Bronchial epithelial cell (primary cell): Measurements from ENCODE around the gene TOM1. TPM values are rescaled to one million over a fixed set of nuclear protein-coding genes. Genes with fewer than 3 reads are reported as not detected.
"Not testable (repeated sequence)": the region's sequence is repeated elsewhere in the genome, so short reads cannot be mapped to it uniquely, and the experiment has no call there.

Source experiments
- DNase-seq: peaks from one replicate; pipeline ENCODE4 v3.0.0-alpha.2; 2010; ENCODE audit warnings: low read depth
- FAIRE-seq: peaks from 2 replicates; lab custom pipeline; 2011; peaks lifted over from hg19 to GRCh38; lab: Jason Lieb, UNC
- H3K27me3 ChIP-seq: 2 replicates; pipeline ENCODE4 v1.5.1; 2011; ENCODE audit warnings: low read length; ENCODE audit not compliant: control insufficient read depth, insufficient read depth
- H3K36me3 ChIP-seq: 2 replicates; pipeline ENCODE4 v1.5.1; 2011; ENCODE audit warnings: low read length; ENCODE audit not compliant: control insufficient read depth, insufficient read depth
- H3K4me3 ChIP-seq: 2 replicates; pipeline ENCODE4 v1.5.1; 2011; ENCODE audit warnings: mild to moderate bottlenecking, low read depth, low read length, control low read depth
- CTCF ChIP-seq: IDR thresholded peaks from 2 replicates; pipeline ENCODE4 v1.5.1; 2011; ENCODE audit warnings: mild to moderate bottlenecking, moderate library complexity, low read length, control low read depth, inconsistent platforms; ENCODE audit not compliant: insufficient read depth, severe bottlenecking
- total RNA-seq: library from RNA; depleted of rRNA; stranded (reverse); fragments of >200 nt; gene quantifications from 2 replicates; pipeline ENCODE4 v1.2.1, GENCODE V29; 2014

Gene TOM1
- total RNA-seq, 1 donor from 2014 or later = 22.6 TPM

DNA sequence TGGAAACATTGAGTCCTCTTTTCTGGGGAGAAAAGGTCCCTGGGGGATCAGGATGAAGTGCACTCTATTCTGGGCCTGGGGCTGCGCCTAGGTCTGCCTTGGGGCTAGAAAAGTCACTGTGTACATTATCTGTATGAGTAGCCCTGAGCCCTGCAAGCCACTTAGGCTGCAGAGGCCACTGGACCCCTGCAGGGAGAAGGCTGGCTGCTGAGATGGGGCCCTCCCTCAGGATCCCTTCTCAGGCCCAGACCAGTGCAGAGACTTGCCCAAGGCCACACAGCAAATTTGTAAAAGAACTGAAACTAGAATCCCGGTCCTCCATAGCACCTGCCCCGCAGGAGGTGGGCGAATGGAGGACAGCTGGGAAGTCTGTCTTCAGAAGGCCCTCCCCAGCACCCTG lies 54.4 kb downstream of the TOM1 start:
- Histone ChIP-seq H3K4me3 (no peak overlapping the region), H3K36me3 (no peaks in the 10 kb centered on the region), H3K27me3 (no peaks in the 10 kb centered on the region)
- no peak for TF ChIP-seq CTCF
- DNase-seq = no peak
- FAIRE-seq = no peak

DNA sequence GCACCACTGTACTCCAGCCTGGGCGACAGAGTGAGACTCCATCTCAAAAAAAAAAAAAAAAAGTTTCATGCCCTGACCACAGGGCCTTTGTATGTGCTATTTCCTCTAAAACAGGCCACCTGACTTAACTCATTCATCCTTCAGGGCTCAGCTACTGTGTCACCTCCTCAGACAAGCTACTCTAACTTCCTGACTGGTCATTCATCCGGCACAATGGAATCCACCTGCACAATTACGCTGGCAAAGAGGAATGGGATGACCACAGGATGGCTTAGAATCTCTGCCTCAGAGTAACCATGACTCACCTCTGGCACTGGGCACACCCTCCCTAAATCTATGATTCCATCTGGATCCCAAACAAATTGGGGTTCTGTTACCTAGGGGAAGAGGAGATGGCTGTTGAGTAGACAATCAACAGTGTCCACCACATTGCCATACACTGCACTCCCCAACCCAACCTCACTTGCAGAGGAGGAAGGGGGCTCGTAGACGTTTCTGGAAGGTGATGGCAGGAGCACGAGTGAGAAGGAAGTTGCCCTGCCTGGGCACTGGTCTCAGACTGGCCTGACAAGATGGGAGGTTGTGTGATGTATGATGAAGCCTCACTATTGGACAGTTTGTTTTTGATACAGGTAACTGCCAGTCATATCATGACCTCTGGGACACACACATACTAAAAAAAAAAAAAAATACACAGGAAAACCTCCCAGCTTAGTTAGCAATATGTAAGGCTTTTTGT lies 58.4 kb downstream of the TOM1 start:
- TF ChIP-seq CTCF = no peak
- peak; percentile 97 for DNase-seq
- no peak overlapping the region for H3K4me3 ChIP-seq
- FAIRE-seq = no peak
- no peaks in the 10 kb centered on the region for H3K36me3 ChIP-seq
- no peaks in the 10 kb centered on the region for H3K27me3 ChIP-seq

GRCh38 chr22:35359380-35360065 lies 59.8 kb downstream of the TOM1 start:
- peak; percentile 95 for FAIRE-seq
- no peak overlapping the region for H3K4me3 ChIP-seq
- TF ChIP-seq CTCF = no peak
- no peaks in the 10 kb centered on the region for H3K27me3 ChIP-seq
- no peaks in the 10 kb centered on the region for H3K36me3 ChIP-seq
- DNase-seq = no peak

GRCh38 chr22:35361001-35361558 lies 61.4 kb downstream of the TOM1 start:
- no peaks in the 10 kb centered on the region for H3K36me3 ChIP-seq
- TF ChIP-seq CTCF = no peak
- DNase-seq (no peak), FAIRE-seq (no peak)
- H3K4me3 ChIP-seq = no peak overlapping the region
- H3K27me3 ChIP-seq = no peaks in the 10 kb centered on the region

GRCh38 chr22:35363566-35364086 lies 63.9 kb downstream of the TOM1 start:
- Histone ChIP-seq H3K36me3 (no peaks in the 10 kb centered on the region), H3K27me3 (no peaks in the 10 kb centered on the region), H3K4me3 (no peak overlapping the region)
- FAIRE-seq (no peak), DNase-seq (no peak)
- no peak for TF ChIP-seq CTCF

- not testable (repeated sequence) for H3K4me3 ChIP-seq, H3K36me3 ChIP-seq, FAIRE-seq, H3K27me3 ChIP-seq
- peak; percentile 79 for DNase-seq
These were observed 64.5 kb downstream of the TOM1 start for GRCh38 chr22:35364230-35364629.
